Effector memory CD8-positive, alpha-beta T cell (primary cell): ENCODE measurements around the gene CNNM4.
"Not testable (repeated sequence)": the region's sequence is repeated elsewhere in the genome, so short reads cannot be mapped to it uniquely, and the experiment has no call there.

Experiments
- ATAC-seq: fragments of 150-1000 bp; cut with Tn5 transposase; replicated peaks from 2 replicates; pipeline ENCODE4 v1.10.0; 2021; ENCODE audit warnings: mild to moderate bottlenecking, moderate library complexity
- DNase-seq, 3 experiments: peaks; one replicate each; pipeline ENCODE4 v3.0.0; 2021
- H3K27ac Mint-ChIP-seq, 2 donors: one replicate each; pipeline ENCODE4 v1.8.0; 2022; ENCODE audit warnings: mild to moderate bottlenecking in 2 of 2, mixed read lengths in 2 of 2, moderate library complexity in 2 of 2
- H3K27me3 Mint-ChIP-seq, 2 donors: one replicate each; pipeline ENCODE4 v1.8.0; 2022; ENCODE audit warnings: mixed read lengths in 2 of 2
- H3K36me3 Mint-ChIP-seq: one replicate; pipeline ENCODE4 v1.8.0; 2022; ENCODE audit warnings: mild to moderate bottlenecking, moderate library complexity, mixed read lengths; ENCODE audit not compliant: insufficient read depth
- H3K4me1 Mint-ChIP-seq, 2 donors: one replicate each; pipeline ENCODE4 v1.8.0; 2022; ENCODE audit warnings: low read depth in 2 of 2, mixed read lengths in 2 of 2
- H3K4me3 Mint-ChIP-seq, 2 donors: one replicate each; pipeline ENCODE4 v1.8.0; 2022; ENCODE audit warnings: mild to moderate bottlenecking in 2 of 2, mixed read lengths in 2 of 2, moderate library complexity in 2 of 2
- H3K9me3 Mint-ChIP-seq, 2 donors: one replicate each; pipeline ENCODE4 v1.8.0; 2022; ENCODE audit warnings: mixed read lengths in 2 of 2

CNNM4 gene

DNA sequence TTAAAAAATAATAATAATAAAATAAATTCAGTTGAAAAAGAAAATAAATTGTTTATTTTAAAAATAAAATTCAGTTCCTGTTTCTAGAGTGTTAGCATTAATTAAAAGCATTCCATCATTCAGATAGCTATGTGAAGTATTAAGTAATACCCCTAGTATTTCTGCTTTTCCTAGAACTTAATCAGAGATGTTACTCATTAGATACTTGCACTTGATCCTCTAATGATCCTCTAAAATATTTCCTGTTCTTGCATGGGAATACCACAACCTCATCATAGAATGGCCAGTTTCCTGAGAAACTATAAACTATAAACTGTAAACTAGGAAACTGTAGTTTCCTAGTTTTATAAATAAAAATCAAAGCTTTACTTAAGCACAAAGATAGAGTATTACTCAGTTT, 44.3 kb downstream of the CNNM4 start:
- Mint-ChIP-seq H3K4me1 (peaks cover 19% of the 10 kb centered on the region in 2 donors), H3K9me3 (peaks cover 0 to 2% of the 10 kb centered on the region in 2 donors), H3K27ac (no peak overlapping the region), H3K36me3 (peaks cover 11% of the 10 kb centered on the region), H3K4me3 (no peak overlapping the region), H3K27me3 (no peaks in the 10 kb centered on the region)
- ATAC-seq = no peak
- DNase-seq = no peak

DNA sequence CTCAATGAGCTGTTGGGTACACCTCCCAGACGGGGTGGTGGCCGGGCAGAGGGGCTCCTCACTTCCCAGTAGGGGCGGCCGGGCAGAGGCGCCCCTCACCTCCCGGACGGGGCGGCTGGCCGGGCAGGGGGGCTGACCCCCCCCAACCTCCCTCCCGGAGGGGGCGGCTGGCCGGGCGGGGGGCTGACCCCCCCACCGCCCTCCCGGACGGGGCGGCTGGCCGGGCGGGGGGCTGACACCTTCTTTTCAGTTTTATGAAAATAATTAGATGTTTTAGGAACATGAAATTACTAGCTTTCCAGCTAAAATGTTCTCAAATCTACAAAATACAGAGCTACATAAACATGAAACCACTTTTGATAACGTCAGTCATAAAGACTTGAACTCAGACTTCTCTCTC, 45.2 kb downstream of the CNNM4 start:
- peaks cover 22 to 24% of the 10 kb centered on the region in 2 donors for H3K4me1 Mint-ChIP-seq
- H3K27me3 Mint-ChIP-seq, DNase-seq, ATAC-seq, H3K9me3 Mint-ChIP-seq: not testable (repeated sequence)
- peak overlapping the region; percentile 97 to 100 for H3K27ac Mint-ChIP-seq
- H3K36me3 Mint-ChIP-seq = peaks cover 11% of the 10 kb centered on the region
- H3K4me3 Mint-ChIP-seq = peak overlapping the region; percentile 84 to 88

DNA sequence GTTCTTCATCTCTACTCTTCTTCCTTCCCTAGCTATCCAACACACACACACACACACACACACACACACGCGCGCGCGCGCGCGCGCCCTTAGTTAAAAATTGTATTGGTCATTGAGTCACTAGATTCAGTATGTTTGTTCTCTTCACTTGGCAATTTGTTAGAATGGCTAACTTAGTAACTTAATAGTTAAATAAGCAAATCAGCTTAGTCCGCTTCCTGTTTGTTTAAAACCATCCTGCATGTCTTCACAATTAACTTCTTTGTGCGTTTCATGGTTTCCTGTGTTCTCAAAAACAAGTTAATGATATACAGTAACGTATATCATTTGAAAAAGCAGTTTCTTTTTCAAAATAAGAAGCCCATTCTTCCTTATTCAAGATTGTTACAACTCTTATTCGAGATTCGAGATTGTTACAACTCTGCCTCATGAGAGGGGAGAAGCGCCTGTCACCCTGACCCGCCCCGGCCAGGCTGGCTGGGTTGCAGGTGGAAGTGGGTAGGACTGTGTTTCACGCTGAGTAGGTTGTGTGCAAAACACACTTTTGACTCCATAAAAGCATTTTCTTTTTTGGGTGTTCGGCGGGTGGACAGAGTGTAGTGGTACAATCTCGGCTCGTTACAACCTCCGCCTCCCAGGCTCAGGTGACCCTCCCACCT, 45.9 kb downstream of the CNNM4 start:
- DNase-seq (peak; percentile 54 to 67 (median 55)), ATAC-seq (peak; percentile 92)
- Mint-ChIP-seq H3K27me3 (no peaks in the 10 kb centered on the region), H3K9me3 (peaks cover 0 to 2% of the 10 kb centered on the region in 2 donors), H3K4me3 (peak overlapping the region; percentile 84 to 88), H3K36me3 (peaks cover 11% of the 10 kb centered on the region), H3K4me1 (peaks cover 26 to 28% of the 10 kb centered on the region in 2 donors), H3K27ac (peak overlapping the region; percentile 97 to 100)

DNA sequence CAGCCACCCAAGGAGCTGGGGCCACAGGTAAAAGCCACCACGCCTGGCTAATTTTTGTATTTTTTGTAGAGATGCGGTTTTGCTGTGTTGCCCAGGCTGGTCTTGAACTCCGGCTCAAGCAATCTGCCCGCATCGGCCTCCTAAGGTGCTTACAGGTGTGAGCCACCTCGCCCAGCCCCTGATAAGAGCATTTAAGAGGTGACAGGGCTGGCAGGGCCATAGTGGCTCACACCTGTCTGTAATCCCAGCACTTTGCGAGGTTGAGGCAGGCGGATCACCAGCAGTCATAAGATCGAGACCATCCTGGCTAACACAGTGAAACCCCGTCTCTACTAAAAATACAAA, 46.4 kb downstream of the CNNM4 start:
- H3K4me1 Mint-ChIP-seq = peaks cover 26 to 32% of the 10 kb centered on the region in 2 donors
- H3K27ac Mint-ChIP-seq = peak overlapping the region; percentile 97 to 100
- no peaks in the 10 kb centered on the region for H3K27me3 Mint-ChIP-seq
- peaks cover 0 to 2% of the 10 kb centered on the region in 2 donors for H3K9me3 Mint-ChIP-seq
- peak overlapping the region; percentile 84 to 88 for H3K4me3 Mint-ChIP-seq
- ATAC-seq (peak; percentile 3), DNase-seq (no peak)
- H3K36me3 Mint-ChIP-seq = peaks cover 11% of the 10 kb centered on the region

DNA sequence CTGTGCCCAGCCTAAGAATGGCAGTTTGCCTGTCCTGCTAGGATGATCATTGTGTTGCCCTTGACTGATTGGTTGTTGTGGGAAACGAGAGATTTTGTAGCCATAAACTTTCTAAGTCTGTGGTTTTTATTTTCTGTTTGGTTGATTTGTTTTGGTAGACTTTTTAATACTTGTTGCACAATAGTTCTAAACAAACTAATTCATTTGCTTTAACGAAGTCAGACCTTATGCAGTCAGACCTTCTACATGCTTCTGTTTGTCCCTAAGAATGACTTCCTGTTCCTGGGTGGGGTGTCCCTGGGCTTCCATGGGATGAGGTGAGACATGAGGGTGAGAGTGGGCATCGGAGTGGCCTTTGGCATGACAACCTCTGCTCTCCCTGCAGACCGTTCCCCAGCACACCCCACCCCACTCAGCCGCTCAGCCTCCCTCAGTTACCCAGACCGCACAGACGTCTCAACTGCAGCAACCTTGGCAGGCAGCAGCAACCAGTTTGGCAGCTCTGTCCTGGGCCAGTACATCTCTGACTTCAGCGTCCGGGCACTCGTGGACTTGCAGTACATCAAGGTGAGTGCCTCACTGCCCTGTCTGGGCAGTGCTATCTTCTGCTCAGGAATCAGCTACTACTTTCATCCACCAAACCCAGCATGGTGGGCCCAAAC, 47.6 kb downstream of the CNNM4 start:
- no peaks in the 10 kb centered on the region for H3K27me3 Mint-ChIP-seq
- H3K4me1 Mint-ChIP-seq = peaks cover 36 to 38% of the 10 kb centered on the region in 2 donors
- ATAC-seq = no peak
- H3K36me3 Mint-ChIP-seq = peaks cover 11% of the 10 kb centered on the region
- H3K9me3 Mint-ChIP-seq = peaks cover 0 to 2% of the 10 kb centered on the region in 2 donors
- H3K4me3 Mint-ChIP-seq = peak overlapping the region; percentile 21 to 88
- no peak for DNase-seq
- peak overlapping the region; percentile 97 to 100 for H3K27ac Mint-ChIP-seq

DNA sequence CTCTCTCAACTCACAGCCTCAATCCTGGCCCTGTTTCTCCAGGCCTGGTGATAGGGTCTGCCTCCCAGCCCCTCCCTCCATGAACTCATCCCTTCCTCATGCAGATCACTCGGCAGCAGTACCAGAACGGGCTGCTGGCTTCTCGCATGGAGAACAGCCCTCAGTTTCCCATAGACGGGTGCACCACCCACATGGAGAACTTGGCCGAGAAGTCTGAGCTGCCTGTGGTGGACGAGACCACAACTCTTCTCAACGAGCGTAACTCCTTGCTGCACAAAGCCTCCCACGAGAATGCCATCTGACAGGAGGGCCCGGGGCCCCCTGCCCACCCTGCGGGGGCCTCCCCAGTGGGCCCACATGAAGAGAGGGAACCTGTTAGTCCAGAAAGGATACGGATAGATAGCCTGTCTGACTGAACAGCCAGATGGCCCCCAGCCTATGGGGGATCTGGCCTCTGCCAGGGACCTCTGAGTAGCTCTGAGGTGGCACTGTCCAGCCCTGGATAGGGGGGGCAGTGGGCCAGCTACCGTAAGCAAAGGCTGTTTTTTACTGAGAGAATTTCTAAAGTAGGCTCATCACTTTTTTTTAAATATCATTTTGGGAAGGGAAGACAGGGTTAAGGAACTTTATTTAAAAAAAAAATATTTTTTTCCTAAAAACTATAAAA, 48.6 kb downstream of the CNNM4 start:
- DNase-seq = no peak
- H3K27ac Mint-ChIP-seq = peak overlapping the region; percentile 55 to 62
- H3K36me3 Mint-ChIP-seq = peaks cover 11% of the 10 kb centered on the region
- H3K27me3 Mint-ChIP-seq = no peaks in the 10 kb centered on the region
- peaks cover 36 to 38% of the 10 kb centered on the region in 2 donors for H3K4me1 Mint-ChIP-seq
- no peak for ATAC-seq
- H3K4me3 Mint-ChIP-seq = peak overlapping the region in 1 of 2 donors; percentile 10
- peaks cover 0 to 2% of the 10 kb centered on the region in 2 donors for H3K9me3 Mint-ChIP-seq

DNA sequence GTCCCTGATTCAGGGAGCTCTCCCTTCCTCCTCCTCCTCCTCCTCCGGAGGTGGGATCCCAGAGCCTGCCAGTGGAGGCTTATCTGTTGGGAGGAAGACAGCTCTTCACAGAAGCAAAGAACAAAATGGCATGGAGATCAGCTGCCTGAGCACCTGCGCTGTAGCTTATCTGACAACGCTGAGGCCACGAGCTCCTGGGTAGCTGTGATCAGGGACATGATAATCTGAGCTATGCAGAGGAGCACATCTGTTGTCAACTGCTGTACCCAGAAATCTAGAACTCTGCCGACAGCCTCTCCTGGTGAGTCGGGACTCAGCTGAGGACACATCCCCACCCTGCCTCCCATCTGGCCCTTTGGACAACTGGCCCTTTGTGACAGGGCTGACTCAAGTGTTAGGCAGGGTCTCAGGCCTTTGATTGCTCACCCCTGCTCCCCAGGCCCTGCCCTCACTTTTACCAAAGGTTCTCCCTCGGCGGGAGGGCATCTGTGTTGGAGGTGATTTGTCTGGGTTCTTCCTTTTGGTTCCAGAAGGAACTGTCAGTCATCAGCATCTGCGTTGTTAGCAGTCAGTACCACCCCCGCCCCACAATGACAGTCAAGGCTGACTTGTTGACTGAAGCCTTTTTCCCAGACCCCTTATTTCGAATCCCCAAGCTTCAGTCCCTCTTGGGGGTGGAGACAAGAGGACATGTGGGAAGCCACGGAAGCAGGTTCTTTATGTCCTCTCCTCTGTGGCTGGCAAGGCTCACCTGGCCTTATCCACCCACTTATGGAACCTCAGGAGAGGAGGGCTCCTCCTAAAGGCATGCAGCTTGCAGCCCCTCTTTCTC, 49.5 kb downstream of the CNNM4 start:
- DNase-seq = no peak
- H3K27me3 Mint-ChIP-seq = no peaks in the 10 kb centered on the region
- peak overlapping the region; percentile 55 to 62 for H3K27ac Mint-ChIP-seq
- no peak overlapping the region for H3K4me3 Mint-ChIP-seq
- ATAC-seq = no peak
- H3K4me1 Mint-ChIP-seq = peaks cover 38 to 42% of the 10 kb centered on the region in 2 donors
- H3K9me3 Mint-ChIP-seq = peaks cover 0 to 2% of the 10 kb centered on the region in 2 donors
- H3K36me3 Mint-ChIP-seq = peaks cover 11% of the 10 kb centered on the region

DNA sequence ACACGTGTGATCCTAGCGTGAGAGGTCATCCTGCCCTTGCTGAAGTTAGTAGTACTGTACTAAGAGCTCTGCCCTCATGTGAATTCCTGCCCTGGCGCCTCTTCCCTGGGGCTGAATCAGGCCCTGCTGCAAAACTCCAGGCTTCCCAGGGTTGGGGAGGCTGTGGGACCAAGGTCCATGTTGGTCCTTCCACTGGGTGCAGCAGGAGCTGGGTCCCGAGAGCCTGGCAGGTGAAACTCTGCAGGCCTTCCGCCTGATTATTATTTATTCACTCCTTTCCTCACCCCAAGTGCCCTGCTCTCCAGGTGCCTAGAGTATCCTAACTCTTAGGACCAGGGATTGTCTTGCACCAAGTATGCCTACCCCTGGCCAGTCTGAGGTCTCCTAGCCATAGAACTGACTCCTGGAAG, 50.1 kb downstream of the CNNM4 start:
- ATAC-seq (no peak), DNase-seq (no peak)
- peaks cover 42 to 46% of the 10 kb centered on the region in 2 donors for H3K4me1 Mint-ChIP-seq
- H3K4me3 Mint-ChIP-seq = no peak overlapping the region
- H3K27ac Mint-ChIP-seq = peak overlapping the region in 1 of 2 donors; percentile 46
- peaks cover 0 to 2% of the 10 kb centered on the region in 2 donors for H3K9me3 Mint-ChIP-seq
- peaks cover 16% of the 10 kb centered on the region for H3K36me3 Mint-ChIP-seq
- no peaks in the 10 kb centered on the region for H3K27me3 Mint-ChIP-seq

DNA sequence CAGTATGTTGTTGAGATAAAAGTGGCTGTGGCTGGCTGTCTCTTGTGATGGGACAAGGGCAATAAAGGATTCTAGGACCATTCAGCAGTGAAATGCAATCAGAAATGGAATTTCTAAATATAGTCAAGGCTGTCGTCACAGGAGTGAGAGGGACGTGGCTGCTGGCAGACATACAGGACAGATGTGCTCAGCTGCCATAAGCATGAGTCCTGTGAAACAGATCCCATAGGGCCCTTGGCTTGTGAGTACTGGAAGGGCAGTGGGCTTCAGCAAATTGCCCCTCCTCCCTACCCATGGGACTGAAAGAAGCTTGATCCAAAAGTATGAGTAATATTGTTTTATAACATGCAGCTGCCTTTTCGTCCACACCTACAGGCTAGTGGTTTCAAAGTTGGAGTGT, 51.2 kb downstream of the CNNM4 start:
- ATAC-seq (no peak), DNase-seq (no peak)
- H3K27me3 Mint-ChIP-seq = no peaks in the 10 kb centered on the region
- H3K9me3 Mint-ChIP-seq = no peaks in the 10 kb centered on the region
- H3K4me1 Mint-ChIP-seq = peaks cover 34 to 37% of the 10 kb centered on the region in 2 donors
- no peak overlapping the region for H3K4me3 Mint-ChIP-seq
- peak overlapping the region in 1 of 2 donors; percentile 44 for H3K27ac Mint-ChIP-seq
- H3K36me3 Mint-ChIP-seq = peaks cover 12% of the 10 kb centered on the region

DNA sequence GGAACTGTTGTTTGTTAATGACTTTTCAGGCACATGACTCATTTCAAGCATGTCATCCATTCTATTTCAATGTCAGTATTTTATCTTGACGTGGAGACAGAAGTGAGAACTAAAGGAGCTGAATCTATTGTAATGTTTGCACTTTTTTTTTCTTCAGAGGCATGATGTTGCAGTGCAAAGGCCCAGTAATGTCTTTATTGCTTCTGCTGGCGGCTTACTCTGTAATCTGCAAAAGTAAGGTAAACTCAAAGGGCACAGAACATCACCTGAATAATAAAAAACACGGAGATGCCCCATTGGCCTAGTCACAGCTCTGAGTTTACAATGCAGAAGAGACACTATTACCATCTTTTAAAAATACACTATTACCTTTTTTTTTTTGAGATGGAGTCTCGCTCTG, 53.0 kb downstream of the CNNM4 start:
- H3K4me1 Mint-ChIP-seq = peaks cover 40 to 45% of the 10 kb centered on the region in 2 donors
- no peaks in the 10 kb centered on the region for H3K27me3 Mint-ChIP-seq
- no peak for DNase-seq
- H3K27ac Mint-ChIP-seq = no peak overlapping the region
- ATAC-seq = no peak
- peaks cover 19% of the 10 kb centered on the region for H3K36me3 Mint-ChIP-seq
- no peak overlapping the region for H3K4me3 Mint-ChIP-seq
- no peaks in the 10 kb centered on the region for H3K9me3 Mint-ChIP-seq

DNA sequence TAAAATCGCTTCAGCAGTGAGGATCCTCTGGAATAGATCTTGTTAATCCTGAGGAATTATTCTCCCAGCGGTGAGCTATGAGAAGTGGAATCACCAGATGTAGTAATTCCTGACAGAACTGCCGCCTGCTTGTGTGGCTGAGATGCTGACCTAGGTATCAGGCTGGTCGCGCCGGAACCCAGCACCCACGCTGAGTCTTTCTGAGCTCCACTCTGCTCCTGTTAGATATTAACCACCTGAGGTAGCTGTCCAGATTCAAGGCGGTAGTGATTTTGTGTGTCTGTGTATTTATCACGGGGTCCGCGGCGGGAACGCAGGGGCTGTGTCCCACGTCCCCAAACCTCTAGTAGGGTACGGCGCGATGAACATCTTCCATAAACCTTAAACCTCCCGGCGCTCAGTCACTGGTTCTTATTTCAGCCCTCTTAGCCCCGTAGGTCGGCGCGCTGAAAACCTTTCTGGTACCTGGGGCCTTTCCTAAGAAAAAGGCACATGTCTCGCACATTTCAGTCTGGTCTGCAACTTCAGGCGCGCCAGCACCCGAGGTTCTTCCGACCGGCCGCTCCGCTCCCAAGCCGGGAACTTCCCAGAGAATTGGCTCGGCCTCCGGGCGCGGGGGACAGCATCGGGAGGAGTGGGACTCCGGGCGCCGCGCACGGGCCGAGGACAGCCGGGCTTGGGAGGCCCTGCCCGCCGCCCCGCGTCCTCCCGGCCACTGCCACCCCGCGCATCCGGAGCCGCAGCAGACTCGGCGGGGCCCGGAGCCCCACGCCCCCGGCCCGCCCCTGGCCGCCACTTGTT, 54.8 kb downstream of the CNNM4 start:
- Mint-ChIP-seq H3K27ac (peak overlapping the region; percentile 75 to 94), H3K4me3 (peak overlapping the region; percentile 86 to 87), H3K36me3 (peaks cover 20% of the 10 kb centered on the region), H3K27me3 (no peaks in the 10 kb centered on the region), H3K9me3 (no peaks in the 10 kb centered on the region), H3K4me1 (peaks cover 54 to 60% of the 10 kb centered on the region in 2 donors)
- peak; percentile 8 for ATAC-seq
- DNase-seq = peak in 1 of 3 experiments; percentile 25

DNA sequence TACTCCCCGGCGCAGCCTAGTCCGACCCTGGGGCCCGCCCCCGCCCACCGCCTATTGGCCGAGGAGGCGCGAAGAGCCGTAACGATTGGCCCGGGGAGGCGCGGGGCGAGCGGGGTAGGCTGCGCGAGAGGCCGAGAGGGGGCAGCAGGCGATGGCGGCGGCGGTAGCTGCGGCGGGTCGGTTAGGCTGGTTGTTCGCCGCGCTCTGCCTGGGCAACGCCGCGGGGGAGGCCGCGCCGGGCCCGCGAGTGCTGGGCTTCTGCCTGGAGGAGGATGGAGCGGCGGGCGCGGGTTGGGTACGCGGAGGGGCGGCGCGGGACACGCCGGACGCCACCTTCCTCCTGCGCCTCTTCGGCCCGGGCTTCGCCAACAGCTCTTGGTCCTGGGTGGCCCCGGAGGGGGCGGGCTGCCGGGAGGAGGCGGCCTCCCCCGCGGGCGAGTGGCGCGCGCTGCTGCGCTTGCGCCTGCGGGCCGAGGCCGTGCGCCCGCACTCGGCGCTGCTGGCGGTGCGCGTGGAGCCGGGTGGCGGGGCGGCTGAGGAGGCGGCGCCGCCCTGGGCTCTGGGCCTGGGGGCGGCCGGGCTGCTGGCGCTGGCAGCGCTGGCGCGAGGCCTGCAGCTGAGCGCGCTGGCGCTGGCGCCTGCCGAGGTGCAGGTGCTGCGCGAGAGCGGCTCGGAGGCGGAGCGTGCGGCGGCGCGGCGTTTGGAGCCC, 55.6 kb downstream of the CNNM4 start, which contains the start of gene CNNM3:
CNNM3 (plus strand) TSS at position 142 of the 709 bp plus-strand sequence; CDS start at position 152, 10 bp downstream.
- peak; percentile 86 for ATAC-seq
- H3K27me3 Mint-ChIP-seq = no peaks in the 10 kb centered on the region
- peak within 1 kb of the TSS; percentile 75 to 94 for H3K27ac Mint-ChIP-seq
- peaks cover 54 to 62% of the 10 kb centered on the region in 2 donors for H3K4me1 Mint-ChIP-seq
- H3K4me3 Mint-ChIP-seq = peak within 1 kb of the TSS; percentile 86 to 87
- no peaks in the 10 kb centered on the region for H3K9me3 Mint-ChIP-seq
- peak; percentile 93 to 96 (median 95) for DNase-seq
- H3K36me3 Mint-ChIP-seq = peaks cover 20% of the 10 kb centered on the region
